Measurements from ENCODE around the gene TSHZ2.
A peak's percentile ranks its signal among the peaks of the same experiment; 100 is the strongest.

The TSHZ2 gene

DNA sequence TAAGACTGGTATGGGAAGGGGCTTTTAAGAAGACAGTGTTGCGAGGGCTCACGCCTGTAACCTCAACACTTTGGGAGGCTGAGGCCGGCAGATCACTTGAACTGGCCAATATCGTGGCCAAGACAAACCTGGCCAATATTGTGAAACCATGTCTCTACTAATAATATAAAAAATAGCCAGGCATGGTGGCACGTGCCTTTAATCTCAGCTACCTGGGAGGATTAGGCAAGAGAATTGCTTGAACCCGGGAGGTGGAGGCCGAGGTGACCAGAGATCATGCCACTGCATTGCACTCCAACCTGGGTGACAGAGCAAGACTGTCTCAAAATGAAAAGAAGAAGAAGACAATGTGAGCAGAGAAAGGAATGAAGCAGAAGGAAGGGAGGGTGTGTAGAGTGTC, 242.2 kb downstream of the TSHZ2 start:
- FAIRE-seq (no peak), DNase-seq (ENCODE audit: insufficient read length, low spot score) (no peak)
- TF ChIP-seq, protein P1, sequence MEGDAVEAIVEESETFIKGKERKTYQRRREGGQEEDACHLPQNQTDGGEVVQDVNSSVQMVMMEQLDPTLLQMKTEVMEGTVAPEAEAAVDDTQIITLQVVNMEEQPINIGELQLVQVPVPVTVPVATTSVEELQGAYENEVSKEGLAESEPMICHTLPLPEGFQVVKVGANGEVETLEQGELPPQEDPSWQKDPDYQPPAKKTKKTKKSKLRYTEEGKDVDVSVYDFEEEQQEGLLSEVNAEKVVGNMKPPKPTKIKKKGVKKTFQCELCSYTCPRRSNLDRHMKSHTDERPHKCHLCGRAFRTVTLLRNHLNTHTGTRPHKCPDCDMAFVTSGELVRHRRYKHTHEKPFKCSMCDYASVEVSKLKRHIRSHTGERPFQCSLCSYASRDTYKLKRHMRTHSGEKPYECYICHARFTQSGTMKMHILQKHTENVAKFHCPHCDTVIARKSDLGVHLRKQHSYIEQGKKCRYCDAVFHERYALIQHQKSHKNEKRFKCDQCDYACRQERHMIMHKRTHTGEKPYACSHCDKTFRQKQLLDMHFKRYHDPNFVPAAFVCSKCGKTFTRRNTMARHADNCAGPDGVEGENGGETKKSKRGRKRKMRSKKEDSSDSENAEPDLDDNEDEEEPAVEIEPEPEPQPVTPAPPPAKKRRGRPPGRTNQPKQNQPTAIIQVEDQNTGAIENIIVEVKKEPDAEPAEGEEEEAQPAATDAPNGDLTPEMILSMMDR (IDR thresholded peaks at IDR 0.05; ENCODE audit: insufficient read depth, missing control alignments): no peak

DNA sequence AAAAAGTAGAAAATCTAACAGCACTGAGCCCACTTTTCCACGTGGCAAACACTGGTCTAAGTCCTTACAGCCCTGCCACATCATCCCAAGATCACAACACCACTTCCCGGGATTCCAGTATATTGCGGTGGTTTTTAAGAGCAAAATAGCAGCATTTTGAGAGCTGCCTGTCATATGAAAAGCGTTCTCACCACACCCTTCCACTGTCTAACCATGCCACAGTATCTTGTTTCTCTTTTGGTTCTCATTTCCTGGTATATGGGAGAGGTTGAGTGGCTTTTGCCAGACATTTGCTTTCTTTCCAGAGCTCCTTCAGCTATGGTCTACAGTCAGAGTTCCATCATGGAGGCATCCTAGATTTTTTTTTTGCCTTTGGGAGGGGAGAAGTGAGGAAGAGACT, 243.0 kb downstream of the TSHZ2 start:
- FAIRE-seq (no peak), DNase-seq (ENCODE audit: insufficient read length, low spot score) (no peak)
- TF ChIP-seq, protein P1 (IDR thresholded peaks at IDR 0.05; ENCODE audit: insufficient read depth, missing control alignments): no peak

DNA sequence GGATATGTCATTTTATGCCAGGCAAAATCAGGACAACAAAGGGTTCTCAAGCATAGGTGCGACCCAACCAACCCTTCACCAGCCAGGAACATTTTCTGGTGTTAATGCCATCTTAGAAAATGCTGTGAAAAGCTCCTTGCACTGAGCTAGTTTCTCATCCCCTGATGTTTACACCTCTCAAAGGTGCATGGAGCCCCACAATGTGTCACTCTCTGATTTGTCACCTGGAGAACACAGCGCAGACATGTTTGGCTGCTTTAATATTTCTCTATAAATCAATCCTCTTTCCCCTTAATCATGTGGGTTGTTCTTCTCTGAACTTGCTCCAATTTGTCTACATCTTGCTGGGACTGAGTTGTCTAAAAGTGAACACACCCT, 244.3 kb downstream of the TSHZ2 start:
- no peak for FAIRE-seq
- TF ChIP-seq, protein P1 (IDR thresholded peaks at IDR 0.05; ENCODE audit: insufficient read depth, missing control alignments): no peak
- no peak for DNase-seq (ENCODE audit: insufficient read length, low spot score)

DNA sequence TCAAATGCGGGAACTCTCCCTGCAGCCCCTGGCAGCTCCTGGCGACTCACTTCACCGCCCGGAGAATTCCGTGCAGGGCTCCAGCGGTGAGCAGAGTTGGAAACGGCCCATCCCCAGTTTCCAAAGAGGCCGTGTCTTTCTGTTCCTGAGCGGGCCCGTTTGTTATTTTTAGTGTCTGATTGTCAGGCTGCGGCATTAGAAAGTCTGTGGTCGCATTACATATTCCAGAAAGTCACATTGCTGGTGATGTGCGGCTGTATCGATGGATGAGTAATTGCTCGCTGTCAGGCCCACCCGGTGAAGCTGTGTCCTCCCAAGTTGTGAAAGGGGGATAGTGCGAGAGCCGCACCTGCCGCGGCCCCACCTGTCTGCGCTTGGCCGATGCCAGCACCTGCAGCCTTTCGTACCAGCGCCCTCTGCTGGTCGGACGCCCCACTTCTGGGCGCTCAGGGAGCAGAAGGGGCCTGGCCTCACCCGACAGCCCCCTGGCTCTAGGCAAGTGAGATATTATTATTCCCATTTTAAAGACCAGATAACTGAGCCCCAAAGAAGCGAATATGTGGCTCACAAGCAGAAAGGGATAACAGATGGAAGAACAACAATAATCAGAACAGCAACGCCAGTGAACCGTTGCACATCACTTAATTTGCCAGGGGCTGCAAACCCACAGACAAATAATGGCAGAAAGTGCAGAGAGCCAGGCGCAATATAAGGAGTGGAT, 244.9 kb downstream of the TSHZ2 start:
- DNase-seq (ENCODE audit: insufficient read length, low spot score) (peak; percentile 31), FAIRE-seq (no peak)
- TF ChIP-seq, protein P1 (IDR thresholded peaks at IDR 0.05; ENCODE audit: insufficient read depth, missing control alignments): peak; percentile 85

DNA sequence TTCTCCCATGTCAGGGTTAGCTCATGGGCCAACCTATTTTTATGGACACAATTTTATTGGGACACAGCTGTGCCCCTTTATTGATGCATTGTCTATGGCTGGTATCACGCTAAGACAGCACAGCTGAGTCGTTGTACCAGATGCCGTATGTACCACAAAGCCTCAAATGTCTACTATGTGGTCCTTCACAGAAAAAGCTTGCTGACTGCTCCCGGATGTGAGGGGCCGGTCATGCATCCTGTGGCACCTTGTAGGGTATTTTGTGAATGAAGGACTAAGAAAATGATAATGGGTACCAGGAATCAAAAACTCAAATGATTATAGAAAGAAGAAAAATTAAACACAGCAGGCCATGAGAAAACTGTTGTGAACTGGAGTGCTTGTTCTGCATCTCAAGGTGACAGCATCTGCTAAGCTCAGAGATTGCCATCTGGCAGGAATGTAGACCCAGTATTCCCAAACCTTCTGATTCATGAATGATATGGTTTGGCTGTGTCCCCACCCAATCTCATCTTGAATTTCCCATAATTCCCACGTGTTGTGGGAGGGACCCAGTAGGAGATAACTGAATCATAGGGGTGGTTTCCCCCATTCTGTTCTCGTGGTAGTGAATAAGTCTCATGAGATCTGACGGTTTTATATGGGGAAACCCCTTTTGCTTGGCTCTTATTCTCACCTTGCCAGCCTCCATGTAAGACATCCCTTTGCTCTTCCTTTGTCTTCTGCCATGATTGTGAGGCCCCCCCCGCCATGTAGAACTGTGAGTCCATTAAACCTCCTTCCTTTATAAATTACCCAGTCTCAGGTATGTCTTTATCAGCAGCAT, 248.5 kb downstream of the TSHZ2 start:
- no peak for FAIRE-seq
- DNase-seq (ENCODE audit: insufficient read length, low spot score): no peak
- TF ChIP-seq, protein P1 (IDR thresholded peaks at IDR 0.05; ENCODE audit: insufficient read depth, missing control alignments): no peak

DNA sequence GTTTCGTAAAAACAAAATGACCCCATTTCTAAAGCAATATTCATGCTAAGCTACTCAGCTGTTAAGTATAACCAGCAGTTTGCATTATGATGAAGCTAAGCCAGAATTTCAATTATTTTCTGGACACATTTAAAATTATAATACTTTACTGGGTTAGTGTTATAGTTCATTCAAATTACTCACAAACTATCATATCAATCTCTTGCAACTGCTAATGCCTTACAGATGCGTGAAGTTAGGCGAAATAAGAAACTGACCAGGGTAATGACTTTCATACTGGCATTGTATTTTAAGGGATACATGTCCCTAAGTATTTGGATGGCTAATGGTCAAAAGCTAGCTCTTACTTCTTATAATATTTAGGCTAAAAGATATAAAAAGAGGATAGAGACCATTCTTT, 249.6 kb downstream of the TSHZ2 start:
- TF ChIP-seq, protein P1 (IDR thresholded peaks at IDR 0.05; ENCODE audit: insufficient read depth, missing control alignments): no peak
- FAIRE-seq (no peak), DNase-seq (ENCODE audit: insufficient read length, low spot score) (no peak)

DNA sequence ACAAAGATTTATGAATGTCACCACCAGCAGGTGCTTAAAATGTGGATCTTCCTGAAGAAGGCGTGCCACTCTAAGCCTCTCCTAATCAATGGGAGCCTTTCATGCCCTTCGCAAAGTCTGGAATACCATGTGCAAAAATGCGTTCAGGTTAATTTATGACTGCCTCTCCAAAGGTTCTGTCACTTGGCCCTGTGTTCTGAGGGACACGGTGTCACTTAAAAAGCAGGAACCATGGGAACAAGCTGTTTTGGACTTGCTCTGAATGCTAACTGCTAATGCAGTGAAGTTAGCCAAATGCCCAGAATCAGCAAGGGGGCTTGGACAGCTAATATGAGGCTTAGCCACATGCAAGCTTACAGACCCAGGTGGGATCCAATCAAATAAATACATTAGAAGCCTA, 250.3 kb downstream of the TSHZ2 start:
- DNase-seq (ENCODE audit: insufficient read length, low spot score): no peak
- TF ChIP-seq, protein P1 (IDR thresholded peaks at IDR 0.05; ENCODE audit: insufficient read depth, missing control alignments): no peak
- FAIRE-seq: no peak
